DND-41 (cell line): ENCODE measurements around the gene PTPRE.

Source experiments
- EZH2 ChIP-seq: IDR thresholded peaks from 3 replicates; pipeline ENCODE4 v1.6.1; 2012; ENCODE audit warnings: borderline replicate concordance, low read depth, mild to moderate bottlenecking, moderate library complexity, low read length, inconsistent platforms; ENCODE audit not compliant: severe bottlenecking
- TF ChIP-seq, protein P1 (sequence below): IDR thresholded peaks from 2 replicates; pipeline ENCODE4 v1.5.1; 2012; ENCODE audit warnings: borderline replicate concordance, low read length, moderate library complexity, mild to moderate bottlenecking; ENCODE audit not compliant: poor library complexity, severe bottlenecking; ENCODE audit errors: extremely low read depth

DNA sequence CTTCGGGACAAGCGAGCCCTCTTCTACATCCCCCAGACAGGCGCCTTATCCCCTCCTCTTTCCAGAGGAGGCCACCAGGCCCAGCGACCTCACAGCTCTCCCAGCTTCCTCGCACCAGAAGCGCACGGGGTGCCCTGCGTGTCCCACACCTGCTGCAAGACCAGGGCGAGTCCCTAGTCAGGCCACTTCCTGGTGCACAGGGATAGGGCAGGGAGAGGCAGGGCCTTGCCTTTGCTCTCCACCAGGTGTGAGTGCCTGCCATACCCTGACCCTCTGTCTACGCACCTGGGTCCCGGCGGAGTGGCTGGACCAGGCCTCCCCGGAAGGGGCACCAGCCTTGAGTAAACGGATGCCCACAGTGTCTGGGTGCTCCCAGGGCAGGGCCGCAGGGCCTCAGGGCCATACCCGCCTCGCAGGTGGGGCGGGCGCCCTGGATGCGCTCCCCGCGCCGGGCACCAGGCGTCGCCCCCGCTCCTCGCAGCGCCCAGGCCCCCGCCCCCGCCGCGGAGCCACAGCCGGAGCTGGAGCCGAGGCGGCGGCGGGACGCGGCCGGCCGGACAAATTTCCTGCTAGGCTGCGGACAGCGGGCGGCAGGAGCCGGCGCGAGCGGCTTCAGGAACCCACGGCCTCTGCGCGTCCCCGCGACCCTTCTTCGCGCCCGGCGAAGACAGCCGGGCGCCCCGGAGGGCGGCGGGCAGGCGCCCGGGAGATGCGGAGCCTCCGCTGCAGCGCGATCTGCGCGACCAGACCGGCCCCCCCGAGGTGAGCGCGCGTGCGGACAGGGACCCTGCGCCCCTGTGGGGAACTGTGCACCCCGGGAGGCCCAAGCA is at the start of gene PTPRE:
- TF ChIP-seq, protein P1, sequence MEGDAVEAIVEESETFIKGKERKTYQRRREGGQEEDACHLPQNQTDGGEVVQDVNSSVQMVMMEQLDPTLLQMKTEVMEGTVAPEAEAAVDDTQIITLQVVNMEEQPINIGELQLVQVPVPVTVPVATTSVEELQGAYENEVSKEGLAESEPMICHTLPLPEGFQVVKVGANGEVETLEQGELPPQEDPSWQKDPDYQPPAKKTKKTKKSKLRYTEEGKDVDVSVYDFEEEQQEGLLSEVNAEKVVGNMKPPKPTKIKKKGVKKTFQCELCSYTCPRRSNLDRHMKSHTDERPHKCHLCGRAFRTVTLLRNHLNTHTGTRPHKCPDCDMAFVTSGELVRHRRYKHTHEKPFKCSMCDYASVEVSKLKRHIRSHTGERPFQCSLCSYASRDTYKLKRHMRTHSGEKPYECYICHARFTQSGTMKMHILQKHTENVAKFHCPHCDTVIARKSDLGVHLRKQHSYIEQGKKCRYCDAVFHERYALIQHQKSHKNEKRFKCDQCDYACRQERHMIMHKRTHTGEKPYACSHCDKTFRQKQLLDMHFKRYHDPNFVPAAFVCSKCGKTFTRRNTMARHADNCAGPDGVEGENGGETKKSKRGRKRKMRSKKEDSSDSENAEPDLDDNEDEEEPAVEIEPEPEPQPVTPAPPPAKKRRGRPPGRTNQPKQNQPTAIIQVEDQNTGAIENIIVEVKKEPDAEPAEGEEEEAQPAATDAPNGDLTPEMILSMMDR: peak; percentile 31
- no peak for TF ChIP-seq EZH2
